OCI-LY7 (cell line): Measurements from ENCODE around the gene CNTN4. TPM values are rescaled to one million over a fixed set of nuclear protein-coding genes. Genes with fewer than 3 reads are reported as not detected.
A peak's percentile ranks its signal among the peaks of the same experiment; 100 is the strongest.

ENCODE experiments used
- BruUV-seq: library from RNA; stranded (reverse); fragments of 400-500 nt; replicated peaks from 2 replicates; lab custom pipeline; 2021; lab: Mats Ljungman, UMichigan
- CTCF ChIA-PET: fragments of 300-600 bp; sonication (Branson Sonifier 250); formaldehyde crosslinking; loops from one replicate; lab custom pipeline; 2022; ENCODE audit warnings: antibody characterized with exemption; ENCODE audit not compliant: unreplicated experiment; lab: Charles Lee
- POLR2A ChIA-PET: fragments of 300-600 bp; sonication (Branson Sonifier 250); formaldehyde crosslinking; loops from one replicate; lab custom pipeline; 2022; ENCODE audit warnings: antibody characterized with exemption; lab: Charles Lee
- DNase-seq: peaks from one replicate; pipeline ENCODE4 v3.0.0-alpha.2; 2015; ENCODE audit warnings: low spot score
- H2AFZ ChIP-seq: fragments of 200-600 bp; sonication (generic), shearing (Covaris generic); 2 replicates; pipeline ENCODE4 v1.6.1; 2014; ENCODE audit warnings: mild to moderate bottlenecking, antibody characterized with exemption, low read length, moderate library complexity
- H3K27ac ChIP-seq: fragments of 200-600 bp; sonication (generic); 2 replicates; pipeline ENCODE4 v1.5.1; 2014; ENCODE audit warnings: mixed run types, low read depth, mild to moderate bottlenecking, moderate library complexity, low read length, inconsistent platforms; ENCODE audit not compliant: poor library complexity, severe bottlenecking
- H3K36me3 ChIP-seq: fragments of 200-600 bp; sonication (generic); 2 replicates; pipeline ENCODE4 v1.6.1; 2014; ENCODE audit warnings: mild to moderate bottlenecking, antibody characterized with exemption, low read length, moderate library complexity, mixed read lengths; ENCODE audit not compliant: insufficient read depth
- H3K4me1 ChIP-seq: fragments of 200-600 bp; sonication (generic); 2 replicates; pipeline ENCODE4 v1.5.1; 2014; ENCODE audit warnings: mild to moderate bottlenecking, low read length; ENCODE audit not compliant: insufficient read depth, poor library complexity, severe bottlenecking
- H3K4me2 ChIP-seq: fragments of 200-600 bp; sonication (generic); 2 replicates; pipeline ENCODE4 v1.6.1; 2014; ENCODE audit warnings: mild to moderate bottlenecking, low read length
- H3K4me3 ChIP-seq: fragments of 200-600 bp; sonication (generic); 2 replicates; pipeline ENCODE4 v1.5.1; 2014; ENCODE audit warnings: mild to moderate bottlenecking, low read depth, low read length; ENCODE audit not compliant: poor library complexity, severe bottlenecking
- H3K79me2 ChIP-seq: fragments of 200-600 bp; sonication (generic); 2 replicates; pipeline ENCODE4 v1.6.1; 2016; ENCODE audit warnings: low read depth, mild to moderate bottlenecking, low read length, moderate library complexity, mixed read lengths; ENCODE audit not compliant: insufficient read depth
- H3K9me2 ChIP-seq: fragments of 200-600 bp; sonication (generic); 2 replicates; pipeline ENCODE4 v1.6.1; 2016; ENCODE audit warnings: mild to moderate bottlenecking, low read length, mixed read lengths; ENCODE audit not compliant: insufficient read depth
- H3K9me3 ChIP-seq: fragments of 200-600 bp; sonication (generic); 2 replicates; pipeline ENCODE4 v1.6.1; 2014; ENCODE audit warnings: mild to moderate bottlenecking, mixed run types, low read length, mixed read lengths
- H4K20me1 ChIP-seq: fragments of 200-600 bp; sonication (generic); 2 replicates; pipeline ENCODE4 v1.6.1; 2014; ENCODE audit warnings: mild to moderate bottlenecking, antibody characterized with exemption, low read length, moderate library complexity, mixed read lengths; ENCODE audit not compliant: insufficient read depth
- EZH2phosphoT487 ChIP-seq: fragments of 200-600 bp; sonication (generic); IDR thresholded peaks from 2 replicates; pipeline ENCODE4 v1.6.1; 2018; ENCODE audit warnings: low read depth, borderline replicate concordance, mild to moderate bottlenecking, mixed run types, antibody characterized with exemption, low read length, moderate library complexity, mixed read lengths
- intact Hi-C: fragments of 100-400 bp; cut with micrococcal nuclease; formaldehyde crosslinking; loops from one replicate; pipeline ENCODE4 v1.10.0; 2022; ENCODE audit not compliant: unreplicated experiment
- total RNA-seq, 2 experiments: library from RNA; depleted of rRNA in 1 of 2; stranded (reverse); fragments of >200 nt in 1 of 2; shearing (Covaris generic) in 1 of 2; gene quantifications; 2 replicates each; pipeline ENCODE4 v1.2.3, GENCODE V29; 2014 to 2022
- TF ChIP-seq, protein P1 (sequence below): fragments of 200-600 bp; sonication (generic); conservative IDR thresholded peaks from 2 replicates; pipeline ENCODE4 v1.5.1; 2014; ENCODE audit warnings: mild to moderate bottlenecking, antibody characterized with exemption, low read length, moderate library complexity, mixed read lengths

CNTN4 gene
- total RNA-seq, 2 experiments from 2014 or later = not detected

DNA sequence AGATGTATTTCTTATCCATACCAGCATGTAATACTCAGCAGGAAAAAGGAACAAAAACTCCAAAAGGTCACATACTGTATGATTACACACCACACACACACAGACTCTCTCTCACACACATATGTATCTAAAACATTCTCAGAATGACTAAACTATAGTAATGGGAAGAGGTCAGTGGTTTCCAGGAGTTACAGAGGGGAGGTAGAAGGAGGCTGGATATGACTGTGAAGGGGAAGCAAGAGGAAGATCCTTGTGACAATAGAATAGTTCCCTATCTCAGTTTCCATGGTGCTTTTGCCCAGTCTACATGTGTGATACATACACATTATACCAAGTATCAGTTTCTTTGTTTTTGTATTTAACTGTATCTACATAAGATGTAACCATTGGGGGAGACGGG is 821.4 kb downstream of the CNTN4 start:
- no peak overlapping the region for H3K4me2 ChIP-seq
- H3K79me2 ChIP-seq = no peaks in the 10 kb centered on the region
- no peaks in the 10 kb centered on the region for H3K36me3 ChIP-seq
- H3K4me1 ChIP-seq = no peaks in the 10 kb centered on the region
- no peak overlapping the region for H2AFZ ChIP-seq
- no peak overlapping the region for H3K4me3 ChIP-seq
- no peaks in the 10 kb centered on the region for H3K9me3 ChIP-seq
- no peak for DNase-seq
- no peaks in the 10 kb centered on the region for H3K9me2 ChIP-seq
- TF ChIP-seq, protein P1, sequence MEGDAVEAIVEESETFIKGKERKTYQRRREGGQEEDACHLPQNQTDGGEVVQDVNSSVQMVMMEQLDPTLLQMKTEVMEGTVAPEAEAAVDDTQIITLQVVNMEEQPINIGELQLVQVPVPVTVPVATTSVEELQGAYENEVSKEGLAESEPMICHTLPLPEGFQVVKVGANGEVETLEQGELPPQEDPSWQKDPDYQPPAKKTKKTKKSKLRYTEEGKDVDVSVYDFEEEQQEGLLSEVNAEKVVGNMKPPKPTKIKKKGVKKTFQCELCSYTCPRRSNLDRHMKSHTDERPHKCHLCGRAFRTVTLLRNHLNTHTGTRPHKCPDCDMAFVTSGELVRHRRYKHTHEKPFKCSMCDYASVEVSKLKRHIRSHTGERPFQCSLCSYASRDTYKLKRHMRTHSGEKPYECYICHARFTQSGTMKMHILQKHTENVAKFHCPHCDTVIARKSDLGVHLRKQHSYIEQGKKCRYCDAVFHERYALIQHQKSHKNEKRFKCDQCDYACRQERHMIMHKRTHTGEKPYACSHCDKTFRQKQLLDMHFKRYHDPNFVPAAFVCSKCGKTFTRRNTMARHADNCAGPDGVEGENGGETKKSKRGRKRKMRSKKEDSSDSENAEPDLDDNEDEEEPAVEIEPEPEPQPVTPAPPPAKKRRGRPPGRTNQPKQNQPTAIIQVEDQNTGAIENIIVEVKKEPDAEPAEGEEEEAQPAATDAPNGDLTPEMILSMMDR = no peak
- no peak for TF ChIP-seq EZH2phosphoT487
- no peaks in the 10 kb centered on the region for H4K20me1 ChIP-seq
- H3K27ac ChIP-seq = no peak overlapping the region
- ChIA-PET CTCF (no interaction called here), POLR2A (no interaction called here)
- intact Hi-C loops = no loop called here
- no TSS peak for BruUV-seq

- no peaks in the 10 kb centered on the region for H3K4me1 ChIP-seq
- no peak for DNase-seq
- H3K36me3 ChIP-seq = no peaks in the 10 kb centered on the region
- no peak overlapping the region for H3K4me2 ChIP-seq
- H3K9me2 ChIP-seq = no peaks in the 10 kb centered on the region
- ChIA-PET CTCF (no interaction called here), POLR2A (interaction anchor here (1.7 kb wide), 1 partner anchor 20 kb away, joined by 3 read pairs; no protein-coding TSS in a partner anchor)
- TF ChIP-seq EZH2phosphoT487 = no peak
- TF ChIP-seq, protein P1 = no peak
- H3K27ac ChIP-seq = no peak overlapping the region
- H3K9me3 ChIP-seq = no peaks in the 10 kb centered on the region
- no peaks in the 10 kb centered on the region for H3K79me2 ChIP-seq
- H2AFZ ChIP-seq = no peak overlapping the region
- intact Hi-C loops = no loop called here
- no peaks in the 10 kb centered on the region for H4K20me1 ChIP-seq
- no TSS peak for BruUV-seq
- no peak overlapping the region for H3K4me3 ChIP-seq
Observed at GRCh38 chr3:2921452-2921851, 822.8 kb downstream of the CNTN4 start.

- H3K36me3 ChIP-seq = no peaks in the 10 kb centered on the region
- no peaks in the 10 kb centered on the region for H3K4me1 ChIP-seq
- H3K4me2 ChIP-seq = no peak overlapping the region
- POLR2A ChIA-PET = interaction anchor here (0.7 to 1.7 kb wide), 2 partner anchors 20 to 291 kb away, joined by 3 to 5 read pairs; no protein-coding TSS in a partner anchor
- H2AFZ ChIP-seq = no peak overlapping the region
- intact Hi-C loops = no loop called here
- H3K9me3 ChIP-seq = no peaks in the 10 kb centered on the region
- no peak overlapping the region for H3K27ac ChIP-seq
- H3K9me2 ChIP-seq = no peaks in the 10 kb centered on the region
- no peaks in the 10 kb centered on the region for H4K20me1 ChIP-seq
- no TSS peak for BruUV-seq
- no peaks in the 10 kb centered on the region for H3K79me2 ChIP-seq
- peak; percentile 24 for DNase-seq
- CTCF ChIA-PET = interaction anchor here (0.7 kb wide), 1 partner anchor 77 kb away, joined by 3 read pairs; no protein-coding TSS in a partner anchor
- H3K4me3 ChIP-seq = no peak overlapping the region
- no peak for TF ChIP-seq EZH2phosphoT487
- TF ChIP-seq, protein P1 = peak; percentile 73
Observed at GRCh38 chr3:2921903-2922302, 823.2 kb downstream of the CNTN4 start.
